MV-4-11 (cell line): ENCODE data around the gene LRP10.
A peak's percentile ranks its signal among the peaks of the same experiment; 100 is the strongest.
"Not testable (repeated sequence)": the region's sequence is repeated elsewhere in the genome, so short reads cannot be mapped to it uniquely, and the experiment has no call there.

ENCODE experiments used
- DNase-seq: peaks from one replicate; lab custom pipeline; 2025; lab: John Stamatoyannopoulos, UW

LRP10 gene

GRCh38 chr14:22843123-22843925, 28.2 kb upstream of the LRP10 start:
- no peak for DNase-seq

GRCh38 chr14:22844221-22845102, 27.1 kb upstream of the LRP10 start:
- no peak for DNase-seq

- DNase-seq: no peak
Measured at GRCh38 chr14:22845103-22845394, 26.5 kb upstream of the LRP10 start.

DNA sequence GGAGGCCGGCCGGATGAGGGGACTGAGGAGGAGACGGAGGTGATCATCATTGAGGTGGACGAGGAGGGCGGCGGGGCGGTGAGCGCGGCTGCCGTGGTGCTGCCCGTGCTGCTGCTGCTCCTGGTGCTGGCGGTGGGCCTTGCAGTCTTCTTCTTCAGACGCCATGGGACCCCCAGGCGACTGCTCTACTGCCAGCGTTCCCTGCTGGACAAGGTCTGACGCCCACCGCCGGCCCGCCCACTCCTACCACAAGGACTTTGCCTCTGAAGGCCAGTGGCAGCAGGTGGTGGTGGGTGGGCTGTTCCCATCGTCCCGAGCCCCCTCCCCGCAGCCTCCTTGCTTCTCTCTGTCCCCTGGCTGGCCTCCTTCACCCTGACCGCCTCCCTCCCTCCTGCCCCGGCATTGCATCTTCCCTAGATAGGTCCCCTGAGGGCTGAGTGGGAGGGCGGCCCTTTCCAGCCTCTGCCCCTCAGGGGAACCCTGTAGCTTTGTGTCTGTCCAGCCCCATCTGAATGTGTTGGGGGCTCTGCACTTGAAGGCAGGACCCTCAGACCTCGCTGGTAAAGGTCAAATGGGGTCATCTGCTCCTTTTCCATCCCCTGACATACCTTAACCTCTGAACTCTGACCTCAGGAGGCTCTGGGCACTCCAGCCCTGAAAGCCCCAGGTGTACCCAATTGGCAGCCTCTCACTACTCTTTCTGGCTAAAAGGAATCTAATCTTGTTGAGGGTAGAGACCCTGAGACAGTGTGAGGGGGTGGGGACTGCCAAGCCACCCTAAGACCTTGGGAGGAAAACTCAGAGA, 25.5 kb upstream of the LRP10 start:
- no peak for DNase-seq

DNA sequence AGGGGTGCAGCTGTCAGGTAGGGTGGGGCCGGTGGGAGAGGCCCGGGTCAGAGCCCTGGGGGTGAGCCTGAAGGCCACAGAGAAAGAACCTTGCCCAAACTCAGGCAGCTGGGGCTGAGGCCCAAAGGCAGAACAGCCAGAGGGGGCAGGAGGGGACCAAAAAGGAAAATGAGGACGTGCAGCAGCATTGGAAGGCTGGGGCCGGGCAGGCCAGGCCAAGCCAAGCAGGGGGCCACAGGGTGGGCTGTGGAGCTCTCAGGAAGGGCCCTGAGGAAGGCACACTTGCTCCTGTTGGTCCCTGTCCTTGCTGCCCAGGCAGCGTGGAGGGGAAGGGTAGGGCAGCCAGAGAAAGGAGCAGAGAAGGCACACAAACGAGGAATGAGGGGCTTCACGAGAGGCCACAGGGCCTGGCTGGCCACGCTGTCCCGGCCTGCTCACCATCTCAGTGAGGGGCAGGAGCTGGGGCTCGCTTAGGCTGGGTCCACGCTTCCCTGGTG, 24.7 kb upstream of the LRP10 start:
- no peak for DNase-seq

GRCh38 chr14:22847661-22848341, 23.7 kb upstream of the LRP10 start:
- DNase-seq: peak; percentile 33

- no peak for DNase-seq
Measured at GRCh38 chr14:22848351-22849164, 23.0 kb upstream of the LRP10 start.

DNA sequence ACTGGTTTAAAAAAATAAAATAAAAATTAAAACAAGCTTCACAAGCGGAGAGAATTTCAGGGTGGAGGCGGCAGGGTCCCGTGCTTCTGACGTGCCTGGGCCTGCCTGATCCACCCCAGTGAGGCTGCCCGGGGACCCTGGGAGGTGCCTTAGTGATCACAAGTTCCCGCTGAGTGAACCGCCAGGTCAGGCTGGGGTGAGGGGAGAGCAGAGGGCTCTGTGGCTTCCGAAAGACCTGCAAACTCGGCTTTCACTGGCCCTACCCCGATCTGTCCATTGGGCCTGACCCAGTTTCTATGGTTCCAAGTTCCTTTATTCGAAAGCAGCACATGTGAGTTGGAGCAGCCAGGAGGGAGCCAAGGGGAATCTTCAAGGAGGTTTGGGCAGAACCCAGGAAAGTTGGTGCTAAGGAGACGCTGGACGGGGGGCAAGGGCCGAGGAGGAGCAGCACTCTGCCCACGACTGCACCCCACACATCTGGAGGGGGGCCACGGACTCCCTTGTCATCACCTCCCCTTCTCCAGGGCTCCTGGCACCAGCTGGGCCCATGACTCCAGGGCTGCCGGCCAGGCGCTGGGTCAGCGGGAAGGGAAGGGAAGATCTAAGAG, 22.2 kb upstream of the LRP10 start:
- DNase-seq: no peak

- DNase-seq: peak; percentile 96
Measured at GRCh38 chr14:22850944-22851764, 20.4 kb upstream of the LRP10 start.

- DNase-seq: not testable (repeated sequence)
Measured at GRCh38 chr14:22852178-22852577, 19.4 kb upstream of the LRP10 start.

DNA sequence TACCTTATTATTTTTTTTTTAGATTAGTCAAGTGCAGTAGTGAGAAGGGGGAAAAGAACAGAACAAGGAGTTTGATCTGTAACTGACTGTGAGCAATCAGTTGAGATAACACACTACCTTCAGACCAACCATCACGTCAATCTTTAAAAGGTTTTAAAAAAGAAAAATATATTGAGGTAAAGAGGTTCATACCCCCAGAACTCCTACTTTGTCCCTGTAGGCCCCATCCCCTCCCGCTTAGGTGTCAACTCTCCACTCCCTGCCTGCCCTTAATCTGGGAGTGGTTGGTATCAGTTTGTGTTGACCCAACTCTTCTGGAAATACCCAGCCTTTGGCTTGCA, 19.0 kb upstream of the LRP10 start:
- no peak for DNase-seq

DNA sequence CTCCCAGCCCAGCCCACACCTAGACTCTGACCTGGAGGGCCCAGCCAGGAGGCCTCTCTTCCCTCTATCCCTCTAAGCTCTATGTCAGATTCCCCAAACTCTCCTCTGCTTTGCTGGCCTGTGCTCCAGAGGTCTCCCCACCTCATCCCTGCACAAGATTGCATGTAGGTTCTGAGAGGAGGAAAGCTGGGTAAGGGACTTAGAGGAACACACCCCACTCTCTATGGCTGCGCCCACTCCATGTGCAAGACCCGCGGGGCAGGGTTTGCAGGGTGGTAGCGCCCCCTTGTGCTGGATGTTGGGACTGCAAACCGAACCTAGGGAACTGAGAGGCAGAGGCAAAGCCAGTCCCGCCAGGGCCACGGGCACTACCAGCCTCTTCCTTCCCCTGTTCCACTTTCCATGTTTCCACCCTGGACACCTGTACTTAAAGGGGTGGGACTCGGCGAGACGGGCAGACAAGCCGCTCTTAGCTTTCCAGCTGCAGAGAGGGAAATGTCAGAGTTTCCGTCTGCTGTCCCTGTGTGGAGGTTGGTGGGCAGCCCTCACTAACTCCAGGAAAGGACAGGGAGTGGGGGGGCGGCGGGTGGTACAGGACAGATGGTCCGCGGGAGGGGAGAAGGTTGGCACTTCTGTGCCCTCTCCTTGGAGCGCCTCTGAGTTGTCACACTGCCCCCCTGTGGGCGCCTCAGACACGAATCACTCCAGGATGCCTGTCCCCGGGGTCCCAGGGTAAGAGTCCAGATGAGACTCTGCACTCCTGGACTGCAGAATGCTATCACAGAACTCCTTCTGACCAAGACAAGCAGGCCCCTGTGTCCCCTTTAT, 18.4 kb upstream of the LRP10 start:
- DNase-seq: peak; percentile 78

DNA sequence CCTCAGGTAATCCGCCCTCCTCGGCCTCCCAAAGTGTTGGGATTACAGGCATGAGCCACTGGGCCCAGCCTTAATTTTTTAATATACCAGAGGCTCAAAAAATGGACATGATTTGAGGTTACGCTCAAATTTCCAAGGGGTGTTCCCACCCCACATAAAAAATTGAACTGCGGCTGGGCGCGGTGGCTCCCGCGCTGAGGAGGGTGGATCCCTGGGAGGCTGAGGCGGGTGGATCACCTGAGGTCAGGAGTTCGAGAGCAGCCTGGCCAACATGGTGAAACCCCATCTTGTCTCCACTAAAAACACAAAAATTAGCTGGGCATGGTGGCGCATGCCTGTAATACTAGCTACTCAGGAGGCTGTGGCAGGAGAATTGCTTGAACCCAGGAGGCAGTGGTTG, 17.2 kb upstream of the LRP10 start:
- DNase-seq: not testable (repeated sequence)

DNA sequence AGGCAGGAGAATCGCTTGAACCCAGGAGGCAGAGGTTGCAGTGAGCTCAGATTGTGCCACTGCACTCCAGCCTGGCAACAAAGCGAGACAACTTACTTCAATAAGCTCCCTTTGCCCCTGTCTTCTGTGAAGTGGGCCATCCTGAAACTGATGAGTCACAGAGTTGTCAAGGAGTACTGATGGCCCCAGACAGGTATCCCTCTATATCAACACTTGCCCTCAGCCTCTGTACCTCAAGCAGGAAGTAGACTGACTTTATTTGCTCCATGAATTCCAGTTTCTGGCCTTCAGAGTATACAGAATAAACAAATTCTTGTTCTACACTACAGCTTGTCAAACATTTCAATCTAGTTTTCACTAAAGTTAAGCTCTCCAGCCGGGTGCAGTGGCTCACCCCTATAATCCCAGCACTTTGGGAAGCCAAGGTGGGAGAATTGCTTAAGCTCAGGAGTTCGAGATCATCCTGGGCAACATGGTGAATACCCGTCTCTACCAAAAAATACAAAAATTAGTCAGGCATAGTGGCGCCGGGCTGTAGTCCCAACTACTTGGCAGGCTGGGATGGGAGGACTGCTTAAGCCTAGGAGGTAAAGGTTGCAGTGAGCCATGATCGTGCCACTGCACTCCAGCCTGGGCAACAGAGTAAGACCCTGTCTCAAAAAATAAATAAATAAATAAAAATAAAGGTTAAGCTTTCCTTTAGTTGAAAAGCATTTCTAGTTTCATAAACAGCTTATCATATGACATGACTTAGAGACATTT, 16.4 kb upstream of the LRP10 start:
- DNase-seq: no peak

GRCh38 chr14:22856428-22856827, 15.1 kb upstream of the LRP10 start:
- DNase-seq: no peak

DNA sequence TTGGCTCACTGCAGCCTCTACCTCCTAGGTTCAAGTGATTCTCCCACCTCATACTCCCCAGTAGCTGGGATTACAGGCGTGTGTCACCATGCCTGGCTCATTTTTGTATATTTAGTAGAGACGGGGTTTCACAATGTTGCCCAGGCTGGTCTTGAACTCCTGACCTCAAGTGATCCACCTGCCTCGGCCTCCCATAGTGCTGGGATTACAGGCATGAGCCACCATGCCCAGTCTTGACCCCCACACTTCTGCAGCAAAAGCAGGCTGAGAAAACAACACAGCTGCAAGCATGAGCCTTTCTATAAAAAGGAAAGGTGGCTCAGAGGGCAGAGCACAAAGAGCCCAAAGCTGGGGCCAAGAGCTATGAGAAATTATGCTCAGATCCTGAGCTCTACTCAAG, 11.2 kb upstream of the LRP10 start:
- not testable (repeated sequence) for DNase-seq

DNA sequence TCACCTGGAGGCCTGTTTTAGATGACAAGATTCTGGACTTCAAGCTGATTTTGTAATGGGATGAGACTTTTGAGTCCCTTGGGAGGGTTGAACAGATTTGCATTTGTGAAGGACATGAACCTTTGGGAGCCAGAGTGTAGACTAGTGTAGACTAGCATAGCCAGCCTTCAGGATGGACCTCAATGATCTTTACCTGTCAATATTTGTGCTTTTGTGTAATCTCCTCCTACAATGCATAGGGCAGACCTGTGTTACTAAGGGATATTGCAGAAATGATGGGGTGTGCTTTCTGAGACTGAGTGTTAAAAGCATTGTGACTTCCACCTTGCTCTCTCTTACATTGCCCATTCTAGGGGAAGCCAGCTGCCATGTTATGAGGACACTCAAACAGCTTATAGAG, 9.9 kb upstream of the LRP10 start:
- no peak for DNase-seq

GRCh38 chr14:22864979-22865378, 6.6 kb upstream of the LRP10 start:
- no peak for DNase-seq
